IMR-90 (cell line): ENCODE data around the gene C1QTNF8. TPM values are rescaled to one million over a fixed set of nuclear protein-coding genes. Genes with fewer than 3 reads are reported as not detected.

Source experiments
- ATAC-seq: fragments of 200-7000 bp; cut with Tn5 transposase; 2 replicates; pipeline ENCODE4 v1.9.1; 2020; ENCODE audit warnings: low read depth, mild to moderate bottlenecking, moderate library complexity
- BruUV-seq: library from RNA; stranded (reverse); fragments of 400-500 nt; replicated peaks from 2 replicates; lab custom pipeline; 2021; lab: Mats Ljungman, UMichigan
- CTCF ChIA-PET: fragments of 300-600 bp; formaldehyde crosslinking; extraction: SDS; loops from one replicate; lab custom pipeline; 2021; ENCODE audit warnings: antibody characterized with exemption; lab: Yijun Ruan, JAX
- POLR2A ChIA-PET: fragments of 300-600 bp; sonication (Branson Sonifier 250); formaldehyde crosslinking; loops from one replicate; lab custom pipeline; 2022; ENCODE audit warnings: antibody characterized with exemption; ENCODE audit not compliant: unreplicated experiment; lab: Charles Lee
- DNase-seq: peaks from one replicate; pipeline ENCODE4 v3.0.0; 2013
- H2AFZ ChIP-seq: replicated peaks from 2 replicates; pipeline ENCODE3; 2013; ENCODE audit warnings: low read length, mild to moderate bottlenecking; ENCODE audit not compliant: poor library complexity
- H2AK5ac ChIP-seq: 2 replicates; pipeline ENCODE4 v1.6.1; 2013; ENCODE audit warnings: low read depth, low read length, inconsistent platforms
- H2AK9ac ChIP-seq: replicated peaks from 2 replicates; pipeline ENCODE3; 2013; ENCODE audit warnings: mild to moderate bottlenecking, low read depth, low read length, moderate library complexity; ENCODE audit not compliant: poor library complexity
- H2BK120ac ChIP-seq: 2 replicates; pipeline ENCODE4 v1.6.1; 2013; ENCODE audit warnings: low read depth, low read length, inconsistent platforms
- H2BK15ac ChIP-seq: 3 replicates; pipeline ENCODE4 v1.6.1; 2013; ENCODE audit warnings: low read depth, low read length, inconsistent platforms
- H2BK20ac ChIP-seq: 2 replicates; pipeline ENCODE4 v1.6.1; 2013; ENCODE audit warnings: low read depth, mild to moderate bottlenecking, inconsistent platforms, low read length, moderate library complexity
- H2BK5ac ChIP-seq: 2 replicates; pipeline ENCODE4 v1.6.1; 2013; ENCODE audit warnings: mild to moderate bottlenecking, low read depth, low read length, inconsistent platforms; ENCODE audit not compliant: poor library complexity, severe bottlenecking
- H3K14ac ChIP-seq: replicated peaks from 2 replicates; pipeline ENCODE4 v1.6.1; 2013; ENCODE audit warnings: low read depth, low read length, inconsistent platforms
- H3K18ac ChIP-seq: 2 replicates; pipeline ENCODE4 v1.6.1; 2013; ENCODE audit warnings: low read depth, low read length, control low read depth
- H3K23ac ChIP-seq: 2 replicates; pipeline ENCODE4 v1.6.1; 2013; ENCODE audit warnings: low read depth, low read length, inconsistent platforms
- H3K27ac ChIP-seq: 2 replicates; pipeline ENCODE4 v1.5.1; 2013; ENCODE audit warnings: mild to moderate bottlenecking, control low read depth, low read length; ENCODE audit not compliant: insufficient read depth
- H3K27me3 ChIP-seq: 2 replicates; pipeline ENCODE4 v1.6.1; 2013; ENCODE audit warnings: low read length; ENCODE audit not compliant: control insufficient read depth, insufficient read depth
- H3K36me3 ChIP-seq: 2 replicates; pipeline ENCODE4 v1.6.1; 2013; ENCODE audit warnings: low read length, mixed read lengths; ENCODE audit not compliant: control insufficient read depth, insufficient read depth
- H3K4ac ChIP-seq: 2 replicates; pipeline ENCODE4 v1.6.1; 2013; ENCODE audit warnings: low read depth, low read length, inconsistent platforms
- H3K4me1 ChIP-seq: 2 replicates; pipeline ENCODE4 v1.6.1; 2013; ENCODE audit warnings: low read length, mixed read lengths; ENCODE audit not compliant: control insufficient read depth, insufficient read depth
- H3K4me2 ChIP-seq: 2 replicates; pipeline ENCODE4 v1.6.1; 2013; ENCODE audit warnings: low read depth, mild to moderate bottlenecking, control low read depth, low read length, moderate library complexity
- H3K4me3 ChIP-seq: 2 replicates; pipeline ENCODE4 v1.5.1; 2013; ENCODE audit warnings: low read depth, mild to moderate bottlenecking, control low read depth, low read length, moderate library complexity; ENCODE audit not compliant: insufficient read depth
- H3K56ac ChIP-seq: 2 replicates; pipeline ENCODE4 v1.6.1; 2013; ENCODE audit warnings: low read length, inconsistent platforms; ENCODE audit not compliant: insufficient read depth; ENCODE audit errors: extremely low read depth
- H3K79me1 ChIP-seq, 2 experiments: 2 replicates each; pipeline ENCODE4 v1.6.1; 2013; ENCODE audit warnings: low read length in 2 of 2, inconsistent platforms in 1 of 2, low read depth in 1 of 2
- H3K9ac ChIP-seq: 2 replicates; pipeline ENCODE4 v1.6.1; 2013; ENCODE audit warnings: low read depth, low read length, control low read depth
- H3K9me1 ChIP-seq: 2 replicates; pipeline ENCODE4 v1.6.1; 2013; ENCODE audit warnings: low read length, inconsistent platforms; ENCODE audit not compliant: insufficient read depth
- H3K9me3 ChIP-seq: 2 replicates; pipeline ENCODE4 v1.6.1; 2013; ENCODE audit warnings: low read length; ENCODE audit not compliant: control insufficient read depth, insufficient read depth
- H4K20me1 ChIP-seq: 2 replicates; pipeline ENCODE4 v1.6.1; 2013; ENCODE audit warnings: low read length, inconsistent platforms; ENCODE audit not compliant: insufficient read depth
- H4K5ac ChIP-seq: 2 replicates; pipeline ENCODE4 v1.6.1; 2013; ENCODE audit warnings: mild to moderate bottlenecking, low read depth, low read length, control low read depth
- H4K8ac ChIP-seq, 2 experiments: 2 replicates each; pipeline ENCODE4 v1.6.1; 2013; ENCODE audit warnings: low read depth in 2 of 2, low read length in 2 of 2, control low read depth in 1 of 2, inconsistent platforms in 1 of 2
- H4K91ac ChIP-seq: 2 replicates; pipeline ENCODE4 v1.6.1; 2013; ENCODE audit warnings: low read depth, low read length, inconsistent platforms; ENCODE audit not compliant: insufficient read depth
- BHLHE40 ChIP-seq: fragments of 150-350 bp; IDR thresholded peaks from 2 replicates; pipeline ENCODE4 v1.6.1; 2016; ENCODE audit warnings: mild to moderate bottlenecking, low read depth, low read length
- CEBPB ChIP-seq: IDR thresholded peaks from 2 replicates; pipeline ENCODE4 v1.6.1; 2012; ENCODE audit warnings: low read depth, low read length, improper control_type of control experiment
- CHD1 ChIP-seq: IDR thresholded peaks from 2 replicates; pipeline ENCODE4 v1.6.1; 2012; ENCODE audit warnings: low read depth, low read length, improper control_type of control experiment
- MAZ ChIP-seq: IDR thresholded peaks from 2 replicates; pipeline ENCODE4 v1.6.1; 2012; ENCODE audit warnings: low read depth, mild to moderate bottlenecking, low read length, improper control_type of control experiment, moderate library complexity, borderline replicate concordance
- MXI1 ChIP-seq: IDR thresholded peaks from 2 replicates; pipeline ENCODE4 v1.6.1; 2012; ENCODE audit warnings: low read depth, mild to moderate bottlenecking, low read length, moderate library complexity, borderline replicate concordance
- POLR2A ChIP-seq: IDR thresholded peaks from 2 replicates; pipeline ENCODE4 v1.6.1; 2012; ENCODE audit warnings: mild to moderate bottlenecking, low read depth, low read length
- WGBS, 2 experiments: methylation state at CpG; one replicate each; pipeline versions ENCODE4 v1.1.5 to v1.1.7; 2013; ENCODE audit warnings: missing lambda C conversion rate in 2 of 2; ENCODE audit not compliant: insufficient read length in 1 of 2; ENCODE audit errors: extremely low coverage in 2 of 2; 5-methylcytosine and 5-hydroxymethylcytosine counted together
- dilution Hi-C: fragments of 300-500 bp; cut with HindIII; formaldehyde crosslinking; loops from one replicate; pipeline ENCODE4 v1.14.3; 2018; ENCODE audit warnings: low sequenced_read_pairs; ENCODE audit not compliant: unreplicated experiment
- in situ Hi-C: fragments of 300-500 bp; cut with MboI; formaldehyde crosslinking; loops from 3 replicates; pipeline ENCODE4 v1.14.3; 2019; ENCODE audit warnings: low sequenced_read_pairs, inconsistent platforms, mixed read lengths
- intact Hi-C: fragments of 100-400 bp; cut with micrococcal nuclease; formaldehyde crosslinking; loops from 2 replicates; pipeline ENCODE4 v1.10.0; 2022
- polyA plus RNA-seq, 3 experiments: library from polyadenylated mRNA; depleted of rRNA; stranded (reverse); fragments of >200 nt; gene quantifications; 2 replicates each; pipeline ENCODE4 v1.2.3, GENCODE V29; 2012; ENCODE audit warnings: low replicate concordance in 1 of 3
- total RNA-seq: library from RNA; depleted of rRNA; stranded (reverse); fragments of >200 nt; gene quantifications from 2 replicates; pipeline ENCODE4 v1.2.3, GENCODE V29; 2012

C1QTNF8 gene
- total and polyA plus RNA-seq, 2 of the 4 experiments (the other 2 are of a cell fraction): not detected

- Histone ChIP-seq H3K4ac (no peak overlapping the region), H2BK15ac (no peak overlapping the region), H2BK120ac (no peak overlapping the region), H2BK5ac (no peak overlapping the region), H4K5ac (no peak overlapping the region), H4K91ac (no peak overlapping the region), H3K79me1 (no peaks in the 10 kb centered on the region), H4K8ac (no peak overlapping the region), H3K27ac (no peak overlapping the region), H3K23ac (no peak overlapping the region), H3K18ac (no peak overlapping the region), H3K14ac (no peak overlapping the region), H3K27me3 (peaks cover 44% of the 10 kb centered on the region), H3K4me1 (no peaks in the 10 kb centered on the region), H3K4me3 (no peak overlapping the region), H2AK5ac (no peak overlapping the region), H3K36me3 (no peaks in the 10 kb centered on the region), H3K9me1 (no peaks in the 10 kb centered on the region), H3K9ac (no peak overlapping the region), H3K56ac (no peak overlapping the region), H2AK9ac (no peak overlapping the region), H4K20me1 (no peaks in the 10 kb centered on the region), H2BK20ac (no peak overlapping the region), H2AFZ (peak overlapping the region; percentile 51), H3K4me2 (no peak overlapping the region), H3K9me3 (no peaks in the 10 kb centered on the region; the same call in 1 of the 2 replicates)
- peak; percentile 54 for DNase-seq
- CTCF ChIA-PET: no interaction called here
- dilution Hi-C loops (no loop called here), intact Hi-C loops (no loop called here), in situ Hi-C loops (no loop called here)
- WGBS, 2 experiments: 32% methylated on average over 22 of the region's 28 CpGs; no CpG with 5 or more reads in 1 of the 2 experiments
- TF ChIP-seq BHLHE40 (peak; percentile 72), MAZ (peak; percentile 60; the same call in 1 of the 2 replicates), POLR2A (no peak), CHD1 (no peak), CEBPB (no peak), MXI1 (no peak)
- POLR2A ChIA-PET: no interaction called here
- peak; percentile 72 for ATAC-seq
- BruUV-seq: no TSS peak
Observed at GRCh38 chr16:1078579-1079021, 17.4 kb downstream of the C1QTNF8 start.
